HG02623 (cell line): ENCODE measurements around the gene PARK7.
"Not testable (repeated sequence)": the region's sequence is repeated elsewhere in the genome, so short reads cannot be mapped to it uniquely, and the experiment has no call there.

Experiments used
- ATAC-seq: cut with Tn5 transposase; IDR thresholded peaks from one replicate; pipeline ENCODE4 v1.9.1; 2021; ENCODE audit warnings: moderate library complexity; ENCODE audit not compliant: unreplicated experiment

The PARK7 gene

GRCh38 chr1:7942214-7942921 is 19.1 kb upstream of the PARK7 start:
- ATAC-seq = no peak

GRCh38 chr1:7943251-7943650 is 18.3 kb upstream of the PARK7 start:
- no peak for ATAC-seq

GRCh38 chr1:7948960-7949359 is 12.6 kb upstream of the PARK7 start:
- ATAC-seq = no peak

GRCh38 chr1:7952791-7953190 is 8.7 kb upstream of the PARK7 start:
- not testable (repeated sequence) for ATAC-seq

GRCh38 chr1:7953850-7954609 is 7.5 kb upstream of the PARK7 start:
- ATAC-seq = peak; percentile 94

GRCh38 chr1:7954683-7955082 is 6.8 kb upstream of the PARK7 start:
- ATAC-seq = no peak

GRCh38 chr1:7956218-7957032 is 5.1 kb upstream of the PARK7 start:
- no peak for ATAC-seq

- no peak for ATAC-seq
Observed at GRCh38 chr1:7960165-7960564, 1.3 kb upstream of the PARK7 start.

GRCh38 chr1:7960867-7961215 is 670 bp upstream of the PARK7 start:
- ATAC-seq = no peak

- ATAC-seq = no peak
Observed at GRCh38 chr1:7962014-7962335, 464 bp downstream of the PARK7 start.

- ATAC-seq = no peak
Observed at GRCh38 chr1:7962636-7963377, 1.3 kb downstream of the PARK7 start.

- ATAC-seq = not testable (repeated sequence)
Observed at GRCh38 chr1:7963378-7963730, 1.8 kb downstream of the PARK7 start.

GRCh38 chr1:7963841-7964240 is 2.3 kb downstream of the PARK7 start:
- ATAC-seq = not testable (repeated sequence)

GRCh38 chr1:7964476-7964875 is 3.0 kb downstream of the PARK7 start:
- ATAC-seq = no peak

- no peak for ATAC-seq
Observed at GRCh38 chr1:7967196-7967595, 5.7 kb downstream of the PARK7 start.

- no peak for ATAC-seq
Observed at GRCh38 chr1:7967651-7968050, 6.1 kb downstream of the PARK7 start.

GRCh38 chr1:7970246-7970645 is 8.7 kb downstream of the PARK7 start:
- no peak for ATAC-seq

- ATAC-seq = no peak
Observed at GRCh38 chr1:7971024-7971423, 9.5 kb downstream of the PARK7 start.

- no peak for ATAC-seq
Observed at GRCh38 chr1:7972285-7972684, 10.8 kb downstream of the PARK7 start.

- no peak for ATAC-seq
Observed at GRCh38 chr1:7973086-7973485, 11.6 kb downstream of the PARK7 start.

- ATAC-seq = no peak
Observed at GRCh38 chr1:7975212-7975865, 13.8 kb downstream of the PARK7 start.
